Keratinocyte (primary cell): ENCODE results near the gene RNF151. TPM values are rescaled to one million over a fixed set of nuclear protein-coding genes. Genes with fewer than 3 reads are reported as not detected.
"Not testable (repeated sequence)": the region's sequence is repeated elsewhere in the genome, so short reads cannot be mapped to it uniquely, and the experiment has no call there.

Experiments used
- DNase-seq: peaks from one replicate; pipeline ENCODE4 v3.0.0-alpha.2; 2011; ENCODE audit warnings: low read depth, missing footprints, low spot score
- FAIRE-seq: peaks from 2 replicates; lab custom pipeline; 2011; peaks lifted over from hg19 to GRCh38; lab: Jason Lieb, UNC
- H2AFZ ChIP-seq: 2 replicates; pipeline ENCODE4 v1.6.0; 2012; ENCODE audit warnings: low read length, control low read depth, inconsistent platforms; ENCODE audit not compliant: control insufficient read depth
- H3K27ac ChIP-seq: 2 replicates; pipeline ENCODE4 v1.5.1; 2011; ENCODE audit warnings: low read length; ENCODE audit not compliant: control insufficient read depth, insufficient read depth
- H3K27me3 ChIP-seq: 3 replicates; pipeline ENCODE4 v1.6.0; 2011; ENCODE audit warnings: low read length; ENCODE audit not compliant: control insufficient read depth, insufficient read depth; ENCODE audit errors: extremely low read depth
- H3K36me3 ChIP-seq, 2 experiments: 2 replicates in 1 of 2; 3 replicates in 1 of 2; pipeline ENCODE4 v1.5.1; 2011; ENCODE audit warnings: low read length in 2 of 2, mild to moderate bottlenecking in 1 of 2; ENCODE audit not compliant: control insufficient read depth in 2 of 2, insufficient read depth in 2 of 2; ENCODE audit errors: extremely low read depth in 1 of 2
- H3K4me1 ChIP-seq: 3 replicates; pipeline ENCODE4 v1.5.1; 2011; ENCODE audit warnings: low read length; ENCODE audit not compliant: control insufficient read depth, insufficient read depth; ENCODE audit errors: extremely low read depth
- H3K4me2 ChIP-seq: 3 replicates; pipeline ENCODE4 v1.6.0; 2011; ENCODE audit warnings: low read depth, low read length; ENCODE audit not compliant: control insufficient read depth, insufficient read depth; ENCODE audit errors: extremely low read depth
- H3K4me3 ChIP-seq, 3 experiments: fragments of 200-600 bp in 1 of 3; sonication (generic) in 1 of 3; 2 replicates in 2 of 3; 3 replicates in 1 of 3; pipeline ENCODE4 v1.5.1; 2011 to 2016; ENCODE audit warnings: low read length in 3 of 3, mild to moderate bottlenecking in 3 of 3, control low read depth in 2 of 3, inconsistent platforms in 1 of 3, low read depth in 1 of 3, mixed read lengths in 1 of 3, mixed run types in 1 of 3, moderate library complexity in 1 of 3; ENCODE audit not compliant: control insufficient read depth in 2 of 3, insufficient read depth in 2 of 3; ENCODE audit errors: extremely low read depth in 1 of 3
- H3K79me2 ChIP-seq: 2 replicates; pipeline ENCODE4 v1.6.0; 2012; ENCODE audit warnings: low read length; ENCODE audit not compliant: control insufficient read depth, insufficient read depth
- H3K9ac ChIP-seq: 3 replicates; pipeline ENCODE4 v1.6.0; 2011; ENCODE audit warnings: low read length; ENCODE audit not compliant: control insufficient read depth, insufficient read depth; ENCODE audit errors: extremely low read depth
- H3K9me1 ChIP-seq: 3 replicates; pipeline ENCODE4 v1.6.0; 2011; ENCODE audit warnings: low read length; ENCODE audit not compliant: control insufficient read depth, insufficient read depth; ENCODE audit errors: extremely low read depth
- H3K9me3 ChIP-seq: 2 replicates; pipeline ENCODE4 v1.5.1; 2012; ENCODE audit warnings: low read depth, low read length; ENCODE audit not compliant: control insufficient read depth
- H4K20me1 ChIP-seq: 3 replicates; pipeline ENCODE4 v1.6.0; 2011; ENCODE audit warnings: low read length; ENCODE audit not compliant: control insufficient read depth, insufficient read depth; ENCODE audit errors: extremely low read depth
- EZH2 ChIP-seq: IDR thresholded peaks from one replicate; pipeline ENCODE4 v1.6.1; 2012; ENCODE audit warnings: inconsistent platforms, mild to moderate bottlenecking, low read length, moderate library complexity
- dilution Hi-C: fragments of 300-500 bp; cut with MboI; formaldehyde crosslinking; loops from one replicate; pipeline ENCODE4 v1.7.0; 2020; ENCODE audit warnings: low sequenced_read_pairs; ENCODE audit not compliant: extremely low pct_ligation_motif_present
- polyA plus RNA-seq, 5 experiments: library from polyadenylated mRNA; depleted of rRNA in 3 of 5; stranded (reverse) in 3 of 5; stranded (forward) in 1 of 5; unstranded in 1 of 5; fragments of >200 nt; gene quantifications; 1 replicate in 1 of 5; 2 replicates in 3 of 5; 3 replicates in 1 of 5; pipeline versions ENCODE4 v1.2.1 to v1.2.3, GENCODE V29; 2011 to 2012; ENCODE audit warnings: missing spikeins in 2 of 5, low read depth in 1 of 5, low replicate concordance in 1 of 5
- TF ChIP-seq, protein P1 (sequence below), 3 experiments: IDR thresholded peaks in 1 of 3; conservative IDR thresholded peaks in 1 of 3; optimal IDR thresholded peaks in 1 of 3; 2 replicates in 2 of 3; 3 replicates in 1 of 3; pipeline versions ENCODE3 to v1.5.1; 2011; ENCODE audit warnings: low read length in 3 of 3, mild to moderate bottlenecking in 3 of 3, moderate library complexity in 2 of 3, control low read depth in 1 of 3, inconsistent platforms in 1 of 3; ENCODE audit not compliant: insufficient read depth in 2 of 3; ENCODE audit errors: extremely low read depth in 1 of 3

Gene RNF151
- polyA plus RNA-seq, 1 donor (not counting 4 experiments of a cell fraction or from before 2014, with no cell fraction given), result not detected

DNA sequence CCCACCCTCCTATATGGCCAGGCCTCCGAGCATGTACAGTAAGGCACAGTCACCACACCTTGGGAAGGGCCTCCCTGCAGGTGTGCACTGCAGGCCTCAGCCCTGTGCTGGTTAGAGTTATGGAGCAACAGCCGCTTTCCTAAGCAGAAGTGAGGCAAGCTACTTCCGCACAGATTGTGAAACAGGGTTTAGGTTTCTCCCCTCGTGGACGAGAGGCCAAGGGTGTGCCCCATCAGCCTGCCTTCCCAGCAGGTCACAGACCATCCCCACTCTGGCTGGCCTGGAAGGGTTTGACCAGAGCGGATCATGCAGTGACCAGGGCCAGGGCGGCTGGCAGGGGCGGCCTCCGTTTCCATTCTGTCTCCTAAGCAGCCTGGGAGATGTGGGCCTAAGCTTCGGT, 28.3 kb upstream of the RNF151 start:
- H2AFZ ChIP-seq, result no peak overlapping the region
- no peak for FAIRE-seq
- no peak overlapping the region for H3K9ac ChIP-seq
- H4K20me1 ChIP-seq, result no peaks in the 10 kb centered on the region
- H3K4me1 ChIP-seq, result peaks cover 21% of the 10 kb centered on the region
- no peak overlapping the region for H3K4me2 ChIP-seq
- peaks cover 0 to 4% of the 10 kb centered on the region in 2 experiments for H3K36me3 ChIP-seq
- no peak for DNase-seq
- no peak overlapping the region for H3K4me3 ChIP-seq
- dilution Hi-C loops, result no loop called here
- TF ChIP-seq EZH2, result no peak
- TF ChIP-seq, protein P1, sequence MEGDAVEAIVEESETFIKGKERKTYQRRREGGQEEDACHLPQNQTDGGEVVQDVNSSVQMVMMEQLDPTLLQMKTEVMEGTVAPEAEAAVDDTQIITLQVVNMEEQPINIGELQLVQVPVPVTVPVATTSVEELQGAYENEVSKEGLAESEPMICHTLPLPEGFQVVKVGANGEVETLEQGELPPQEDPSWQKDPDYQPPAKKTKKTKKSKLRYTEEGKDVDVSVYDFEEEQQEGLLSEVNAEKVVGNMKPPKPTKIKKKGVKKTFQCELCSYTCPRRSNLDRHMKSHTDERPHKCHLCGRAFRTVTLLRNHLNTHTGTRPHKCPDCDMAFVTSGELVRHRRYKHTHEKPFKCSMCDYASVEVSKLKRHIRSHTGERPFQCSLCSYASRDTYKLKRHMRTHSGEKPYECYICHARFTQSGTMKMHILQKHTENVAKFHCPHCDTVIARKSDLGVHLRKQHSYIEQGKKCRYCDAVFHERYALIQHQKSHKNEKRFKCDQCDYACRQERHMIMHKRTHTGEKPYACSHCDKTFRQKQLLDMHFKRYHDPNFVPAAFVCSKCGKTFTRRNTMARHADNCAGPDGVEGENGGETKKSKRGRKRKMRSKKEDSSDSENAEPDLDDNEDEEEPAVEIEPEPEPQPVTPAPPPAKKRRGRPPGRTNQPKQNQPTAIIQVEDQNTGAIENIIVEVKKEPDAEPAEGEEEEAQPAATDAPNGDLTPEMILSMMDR (optimal IDR thresholded peaks at IDR 0.05 in 1 of 3, IDR thresholded peaks at IDR 0.05 in 1 of 3, conservative IDR thresholded peaks at IDR 0.05 in 1 of 3; ENCODE audit: extremely low read depth in 1 of 3, insufficient read depth in 2 of 3, low read length in 3 of 3), result no peak
- H3K9me1 ChIP-seq, result no peaks in the 10 kb centered on the region
- H3K27ac ChIP-seq, result no peak overlapping the region
- H3K27me3 ChIP-seq, result no peaks in the 10 kb centered on the region
- no peaks in the 10 kb centered on the region for H3K9me3 ChIP-seq
- H3K79me2 ChIP-seq, result no peaks in the 10 kb centered on the region

DNA sequence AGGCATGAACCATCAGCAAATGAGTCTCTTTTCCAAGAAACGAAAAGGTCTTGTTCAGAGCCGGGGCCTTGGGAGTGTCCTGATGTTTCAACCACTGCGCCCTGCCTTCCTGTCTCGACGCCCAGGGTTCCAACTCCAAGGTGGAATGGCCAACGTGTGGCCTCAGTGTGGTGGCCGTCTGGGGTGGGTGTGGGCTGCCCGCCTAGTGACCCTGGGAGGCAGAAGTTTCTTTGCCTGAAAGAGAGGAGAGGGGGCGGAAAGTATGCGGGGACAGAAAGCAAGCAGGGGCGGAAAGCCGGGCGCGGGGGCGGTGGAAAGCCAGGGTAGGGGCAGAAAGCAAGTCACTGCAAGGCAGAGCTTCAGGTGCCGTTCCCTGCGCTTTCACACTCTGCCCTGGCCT, 27.7 kb upstream of the RNF151 start:
- H3K9ac ChIP-seq, result no peak overlapping the region
- peaks cover 0 to 4% of the 10 kb centered on the region in 2 experiments for H3K36me3 ChIP-seq
- TF ChIP-seq, protein P1 (optimal IDR thresholded peaks at IDR 0.05 in 1 of 3, IDR thresholded peaks at IDR 0.05 in 1 of 3, conservative IDR thresholded peaks at IDR 0.05 in 1 of 3; ENCODE audit: extremely low read depth in 1 of 3, insufficient read depth in 2 of 3, low read length in 3 of 3), result no peak
- TF ChIP-seq EZH2, result no peak
- dilution Hi-C loops, result no loop called here
- H3K27me3 ChIP-seq, result no peaks in the 10 kb centered on the region
- H2AFZ ChIP-seq, result no peak overlapping the region
- no peak overlapping the region for H3K27ac ChIP-seq
- DNase-seq (no peak), FAIRE-seq (no peak)
- no peak overlapping the region for H3K4me3 ChIP-seq
- no peaks in the 10 kb centered on the region for H3K9me3 ChIP-seq
- H3K4me1 ChIP-seq, result peaks cover 23% of the 10 kb centered on the region
- no peaks in the 10 kb centered on the region for H3K9me1 ChIP-seq
- H4K20me1 ChIP-seq, result no peaks in the 10 kb centered on the region
- H3K4me2 ChIP-seq, result no peak overlapping the region
- H3K79me2 ChIP-seq, result no peaks in the 10 kb centered on the region

DNA sequence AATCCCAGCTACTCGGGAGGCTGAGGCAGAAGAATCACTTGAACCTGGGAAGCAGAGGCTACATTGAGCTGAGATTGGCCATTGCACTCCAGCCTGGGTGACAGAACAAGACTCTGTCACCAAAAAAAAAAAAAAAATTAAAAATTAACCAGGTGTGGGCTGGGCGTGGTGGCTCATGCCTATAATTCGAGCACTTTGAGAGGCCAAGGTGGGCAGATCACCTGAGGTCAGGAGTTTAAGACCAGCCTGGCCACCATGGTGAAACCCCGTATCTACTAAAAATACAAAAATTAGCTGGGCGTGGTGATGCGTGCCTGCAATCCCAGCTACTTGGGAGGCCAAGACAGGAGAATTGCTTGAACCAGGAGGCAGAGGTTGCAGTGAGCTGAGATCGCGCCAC, 26.8 kb upstream of the RNF151 start:
- H3K36me3 ChIP-seq, FAIRE-seq, dilution Hi-C loops: not testable (repeated sequence)

More for the DNA sequence above, 26.8 kb upstream of the RNF151 start:
- H3K4me2 ChIP-seq, H3K9me1 ChIP-seq, H2AFZ ChIP-seq, H3K79me2 ChIP-seq, H3K4me3 ChIP-seq, H3K27me3 ChIP-seq, H3K9ac ChIP-seq, H4K20me1 ChIP-seq, H3K27ac ChIP-seq, H3K9me3 ChIP-seq, DNase-seq: not testable (repeated sequence)
- peaks cover 27% of the 10 kb centered on the region for H3K4me1 ChIP-seq
